Measurements from ENCODE around the gene POU6F2. TPM values are rescaled to one million over a fixed set of nuclear protein-coding genes. Genes with fewer than 3 reads are reported as not detected.

POU6F2 gene
- total RNA-seq, 1 experiment from 2014 or later: not detected

GRCh38 chr7:39248692-39249090 lies 271.0 kb downstream of the POU6F2 start:
- H3K4me3 ChIP-seq (ENCODE audit: low read depth in 2 of 2, low read length in 2 of 2): no peak overlapping the region
- ChIA-PET POLR2A (no interaction called here), CTCF (no interaction called here)
- no peaks in the 10 kb centered on the region for H3K9me3 ChIP-seq (ENCODE audit: control insufficient read depth, insufficient read depth, low read depth, low read length)
- intact Hi-C loops (cut with micrococcal nuclease; ENCODE audit: unreplicated experiment) (no loop called here), in situ Hi-C loops (cut with HindIII; ENCODE audit: low pct_unique_long_range_greater_than_20kb, low sequenced_read_pairs) (no loop called here)
- TF ChIP-seq, protein P1, sequence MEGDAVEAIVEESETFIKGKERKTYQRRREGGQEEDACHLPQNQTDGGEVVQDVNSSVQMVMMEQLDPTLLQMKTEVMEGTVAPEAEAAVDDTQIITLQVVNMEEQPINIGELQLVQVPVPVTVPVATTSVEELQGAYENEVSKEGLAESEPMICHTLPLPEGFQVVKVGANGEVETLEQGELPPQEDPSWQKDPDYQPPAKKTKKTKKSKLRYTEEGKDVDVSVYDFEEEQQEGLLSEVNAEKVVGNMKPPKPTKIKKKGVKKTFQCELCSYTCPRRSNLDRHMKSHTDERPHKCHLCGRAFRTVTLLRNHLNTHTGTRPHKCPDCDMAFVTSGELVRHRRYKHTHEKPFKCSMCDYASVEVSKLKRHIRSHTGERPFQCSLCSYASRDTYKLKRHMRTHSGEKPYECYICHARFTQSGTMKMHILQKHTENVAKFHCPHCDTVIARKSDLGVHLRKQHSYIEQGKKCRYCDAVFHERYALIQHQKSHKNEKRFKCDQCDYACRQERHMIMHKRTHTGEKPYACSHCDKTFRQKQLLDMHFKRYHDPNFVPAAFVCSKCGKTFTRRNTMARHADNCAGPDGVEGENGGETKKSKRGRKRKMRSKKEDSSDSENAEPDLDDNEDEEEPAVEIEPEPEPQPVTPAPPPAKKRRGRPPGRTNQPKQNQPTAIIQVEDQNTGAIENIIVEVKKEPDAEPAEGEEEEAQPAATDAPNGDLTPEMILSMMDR (IDR thresholded peaks at IDR 0.05): no peak
- TF ChIP-seq POLR2AphosphoS5 (IDR thresholded peaks at IDR 0.05; ENCODE audit: low read depth, low read length) (no peak), REST (IDR thresholded peaks at IDR 0.05; ENCODE audit: insufficient read depth in 1 of 2, low read depth in 2 of 2, low read length in 1 of 2) (no peak), SIN3A (IDR thresholded peaks at IDR 0.05; ENCODE audit: borderline replicate concordance, insufficient read depth, low read depth, low read length) (no peak), TCF7L2 (IDR thresholded peaks at IDR 0.05; ENCODE audit: low read depth, low read length) (no peak)
- H3K27me3 ChIP-seq (ENCODE audit: control insufficient read depth, insufficient read depth, low read length): no peaks in the 10 kb centered on the region
- no peaks in the 10 kb centered on the region; the same call in 1 of the 2 replicates for H3K4me1 ChIP-seq (ENCODE audit: control insufficient read depth, insufficient read depth, low read length)
- no peak overlapping the region for H3K27ac ChIP-seq (ENCODE audit: low read length)
- DNase-seq (ENCODE audit: low read depth, low spot score): no peak
- no peak for ATAC-seq
- no peaks in the 10 kb centered on the region for H3K36me3 ChIP-seq (ENCODE audit: control insufficient read depth, insufficient read depth, low read length)
- no TSS peak for BruUV-seq (replicated peaks)

DNA sequence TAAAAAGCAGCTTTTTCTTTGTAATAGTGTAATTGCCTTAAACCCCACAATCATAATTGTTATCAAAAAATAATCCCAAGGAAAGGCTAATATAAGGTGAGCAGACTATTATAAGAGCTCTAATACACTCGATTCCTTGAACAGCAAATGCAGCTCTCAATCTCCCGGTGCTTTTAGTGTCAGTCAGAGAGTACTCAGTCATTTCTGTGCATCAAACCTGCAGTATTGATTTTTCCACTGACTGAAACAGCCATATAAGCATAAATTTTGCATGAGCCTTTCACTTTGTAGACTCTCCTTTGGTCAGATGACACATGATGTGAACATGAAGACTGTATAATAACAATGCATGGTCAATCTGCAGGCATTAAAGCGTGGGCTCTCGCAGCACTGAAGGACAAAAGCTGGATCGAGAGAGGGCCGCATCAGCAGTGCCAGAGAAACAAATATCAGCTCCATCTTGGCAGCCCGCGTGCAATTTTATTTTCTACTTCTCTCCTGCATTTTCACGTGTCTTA lies 272.0 kb downstream of the POU6F2 start:
- Histone ChIP-seq H3K36me3 (ENCODE audit: control insufficient read depth, insufficient read depth, low read length) (no peaks in the 10 kb centered on the region), H3K9me3 (ENCODE audit: control insufficient read depth, insufficient read depth, low read depth, low read length) (no peaks in the 10 kb centered on the region), H3K4me3 (ENCODE audit: low read depth in 2 of 2, low read length in 2 of 2) (no peak overlapping the region), H3K27ac (ENCODE audit: low read length) (no peak overlapping the region), H3K4me1 (ENCODE audit: control insufficient read depth, insufficient read depth, low read length) (no peaks in the 10 kb centered on the region; the same call in 1 of the 2 replicates), H3K27me3 (ENCODE audit: control insufficient read depth, insufficient read depth, low read length) (no peaks in the 10 kb centered on the region)
- intact Hi-C loops (cut with micrococcal nuclease; ENCODE audit: unreplicated experiment): no loop called here
- ATAC-seq (no peak), DNase-seq (ENCODE audit: low read depth, low spot score) (no peak)
- ChIA-PET CTCF (no interaction called here), POLR2A (no interaction called here)
- TF ChIP-seq SIN3A (IDR thresholded peaks at IDR 0.05; ENCODE audit: borderline replicate concordance, insufficient read depth, low read depth, low read length) (no peak), REST (IDR thresholded peaks at IDR 0.05; ENCODE audit: insufficient read depth in 1 of 2, low read depth in 2 of 2, low read length in 1 of 2) (no peak), POLR2AphosphoS5 (IDR thresholded peaks at IDR 0.05; ENCODE audit: low read depth, low read length) (no peak), TCF7L2 (IDR thresholded peaks at IDR 0.05; ENCODE audit: low read depth, low read length) (no peak)
- TF ChIP-seq, protein P1 (IDR thresholded peaks at IDR 0.05): no peak
- no TSS peak for BruUV-seq (replicated peaks)
- in situ Hi-C loops (cut with HindIII; ENCODE audit: low pct_unique_long_range_greater_than_20kb, low sequenced_read_pairs): no loop called here
